NCI-H128 (cell line): Measurements from ENCODE around the gene DHRS2.

ENCODE experiments used
- DNase-seq: peaks from one replicate; lab custom pipeline; 2025; ENCODE audit not compliant: unreplicated experiment; lab: John Stamatoyannopoulos, UW

DHRS2 gene

DNA sequence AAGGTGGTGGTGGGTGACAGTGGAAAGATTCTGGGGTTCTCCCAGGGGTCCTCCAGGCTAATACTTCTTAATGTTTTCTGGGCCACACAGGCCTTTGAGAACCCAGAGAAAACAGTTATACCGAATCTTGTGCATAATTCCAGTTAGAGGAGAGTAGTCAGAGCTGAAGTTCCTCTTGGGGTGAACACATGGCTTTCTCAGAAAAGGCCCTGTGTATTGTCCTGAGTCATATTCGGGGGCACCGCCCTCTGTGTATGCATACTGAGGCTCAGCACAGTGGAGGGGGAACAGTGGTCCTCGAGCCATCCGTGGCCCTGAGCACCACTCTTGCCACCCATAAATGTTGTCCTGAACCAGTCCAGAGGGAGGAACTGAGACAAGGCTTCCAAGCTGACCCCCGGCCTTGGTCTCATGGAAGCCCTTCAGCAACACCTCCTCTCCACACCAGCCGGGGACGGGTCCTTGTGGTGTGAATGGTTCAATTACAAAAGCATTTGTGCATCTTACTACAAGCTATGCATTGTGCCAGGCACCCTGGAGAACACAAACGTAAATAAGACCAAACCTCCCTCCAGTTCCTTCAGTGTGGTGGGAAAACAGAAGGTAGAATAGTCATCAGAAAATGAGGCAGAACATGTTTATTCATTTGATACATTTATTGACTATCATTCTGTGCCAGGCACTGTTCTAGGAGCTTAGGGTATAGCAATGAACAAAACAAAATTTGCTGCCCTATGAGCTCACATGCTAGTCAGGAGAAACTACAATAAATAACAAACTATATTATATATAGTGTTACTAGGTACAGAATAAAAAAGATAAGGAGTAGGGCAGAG, 9.9 kb downstream of the DHRS2 start:
- no peak for DNase-seq

DNA sequence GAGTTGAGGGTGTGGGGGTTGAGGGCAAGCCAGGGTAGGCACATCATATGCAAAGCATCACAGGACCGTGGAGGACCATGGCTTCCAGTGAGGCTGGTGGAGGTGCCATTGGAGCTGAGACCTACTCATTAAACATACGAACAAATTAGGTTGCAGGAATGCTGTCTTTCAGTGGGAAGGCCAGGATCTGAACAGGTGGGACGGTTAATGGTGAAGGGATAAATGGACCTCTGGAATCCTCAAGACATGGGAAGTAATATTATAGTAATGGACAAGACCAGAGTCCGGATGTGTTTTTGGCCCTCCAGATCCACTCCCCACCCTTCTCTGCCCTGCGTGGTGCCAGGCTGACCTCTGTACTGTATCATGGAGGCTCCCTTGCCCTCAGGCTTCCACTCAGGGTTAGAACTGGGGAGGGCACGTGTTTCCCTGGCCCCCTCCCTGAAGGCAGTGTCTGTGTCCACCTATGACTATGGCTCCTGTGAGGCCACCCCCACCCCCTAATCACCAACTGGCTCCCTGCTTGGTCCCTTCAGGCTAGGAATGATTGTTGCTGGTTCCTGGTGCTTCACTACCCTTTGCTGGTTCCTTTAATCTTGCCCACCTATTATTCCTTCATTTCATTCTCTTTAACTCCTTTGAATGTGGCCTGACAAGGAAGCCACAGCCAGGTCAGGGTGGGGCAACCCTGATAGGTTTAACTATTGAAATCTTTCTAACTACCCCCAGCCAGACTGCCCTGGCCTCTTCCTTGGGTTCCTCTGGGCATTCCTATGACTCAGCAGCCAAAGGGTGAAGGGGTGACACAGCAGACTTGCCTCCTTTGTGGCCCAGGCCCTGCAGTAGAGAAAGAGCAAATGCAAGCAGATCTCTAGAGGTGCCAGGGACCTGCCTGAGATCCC, 10.7 kb downstream of the DHRS2 start:
- no peak for DNase-seq

DNA sequence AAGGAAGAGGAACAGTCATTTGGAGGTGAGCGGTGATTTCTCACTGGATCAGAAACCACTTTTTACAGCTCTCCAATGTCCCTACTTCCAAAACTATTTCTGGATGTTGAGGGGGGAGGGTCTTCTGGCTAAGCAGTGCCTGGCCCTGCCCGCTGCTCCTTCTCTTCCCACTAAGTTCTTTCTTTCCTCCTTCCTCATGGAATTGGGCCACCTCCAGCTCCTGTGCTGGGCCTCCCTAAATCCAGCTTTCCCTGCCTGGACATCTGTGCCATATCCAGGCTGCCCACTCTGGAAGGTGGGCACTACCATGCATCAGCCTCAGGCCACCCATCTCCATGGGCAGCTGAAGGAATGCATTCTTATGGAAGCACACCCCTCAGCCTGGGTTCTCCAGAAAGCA, 11.5 kb downstream of the DHRS2 start:
- DNase-seq, result no peak

DNA sequence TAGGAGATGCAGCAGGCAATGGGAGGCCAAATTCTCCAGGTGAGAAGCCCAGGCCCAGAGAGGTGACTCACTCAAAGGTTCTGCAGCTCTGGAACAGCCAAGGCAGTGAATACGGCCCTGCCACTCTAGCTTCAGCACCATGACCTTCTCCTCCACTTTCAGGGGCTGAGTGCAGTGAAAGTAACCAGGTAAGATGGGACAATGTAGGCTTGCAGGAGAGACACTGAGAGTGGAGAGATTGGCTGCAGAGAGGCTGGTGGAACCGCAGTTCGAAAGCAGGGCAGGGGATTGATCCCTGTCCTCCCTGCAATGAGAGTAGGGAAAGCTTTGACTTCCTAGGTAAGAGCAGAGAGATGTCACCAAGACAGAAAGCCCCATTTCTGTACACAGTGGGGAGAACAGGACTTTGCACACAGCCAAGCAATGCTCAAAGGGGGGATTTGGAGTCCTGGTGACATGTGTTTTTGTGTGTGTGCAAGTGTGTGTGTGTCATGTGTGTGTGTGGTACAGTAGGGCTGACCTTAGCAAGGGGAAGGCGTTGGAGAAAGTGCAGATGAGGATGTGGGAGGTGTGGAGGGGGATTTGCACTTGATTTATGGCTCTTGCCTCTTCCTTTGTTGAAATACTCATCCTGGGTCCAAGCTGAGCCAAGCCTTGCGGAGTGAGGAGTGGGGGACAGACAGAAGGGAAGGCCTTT, 12.7 kb downstream of the DHRS2 start:
- DNase-seq, result no peak

DNA sequence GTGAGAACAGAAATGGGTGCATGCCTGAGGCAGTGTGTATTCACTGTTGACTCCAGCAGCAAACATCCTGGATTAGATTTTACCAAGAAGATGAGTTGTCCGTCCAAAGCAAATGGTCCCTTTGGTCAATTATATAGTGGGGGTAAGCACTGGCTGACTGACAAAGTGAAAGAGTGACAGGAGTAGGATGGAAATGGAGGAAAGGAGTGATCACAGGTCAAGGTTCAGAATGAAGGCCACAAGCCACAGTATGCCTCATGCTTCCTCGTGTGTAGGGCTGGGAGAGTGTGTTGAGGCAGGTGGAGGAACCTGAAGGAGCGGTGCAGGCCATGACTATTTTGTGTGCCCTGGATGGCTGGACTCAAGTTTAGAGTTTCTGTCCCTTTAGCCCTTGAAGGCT, 14.3 kb downstream of the DHRS2 start:
- no peak for DNase-seq

DNA sequence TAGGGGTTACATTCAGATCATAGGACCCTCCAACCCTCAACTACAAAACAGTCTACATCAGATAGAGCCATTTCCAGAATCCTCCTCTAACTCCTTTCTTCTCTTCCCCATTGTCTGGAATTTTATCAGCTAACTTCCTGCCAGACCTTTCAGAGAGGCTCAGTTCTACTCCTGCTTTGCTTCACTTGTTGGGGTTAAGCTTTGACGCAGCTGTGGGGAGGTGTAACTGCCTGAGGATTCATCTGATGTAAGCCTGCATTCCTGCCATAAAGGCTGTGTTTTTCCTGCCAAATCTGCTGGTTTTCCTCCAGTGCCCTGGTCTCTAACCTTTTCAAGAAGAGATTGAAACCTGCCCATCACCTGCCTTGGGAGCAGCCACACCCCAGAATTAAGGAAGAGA, 16.9 kb downstream of the DHRS2 start:
- no peak for DNase-seq

DNA sequence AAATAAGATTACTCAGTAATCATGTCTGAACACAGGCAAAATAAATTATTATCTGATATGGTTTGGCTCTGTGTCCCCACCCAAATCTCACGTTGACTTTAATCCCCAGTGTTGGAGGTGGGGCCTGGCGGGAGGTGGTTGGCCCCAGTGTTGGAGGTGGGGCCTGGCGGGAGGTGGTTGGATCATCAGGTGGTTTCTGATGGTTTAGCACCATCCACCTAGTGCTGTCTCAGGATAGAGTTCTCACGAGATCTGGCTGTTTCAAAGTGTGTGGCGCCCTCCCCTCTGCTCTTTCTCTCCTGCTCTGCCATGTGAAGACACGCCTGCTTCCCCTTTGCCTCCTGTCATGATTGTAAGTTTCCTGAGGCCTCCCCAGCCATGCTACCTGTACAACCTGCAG, 18.1 kb downstream of the DHRS2 start:
- no peak for DNase-seq

DNA sequence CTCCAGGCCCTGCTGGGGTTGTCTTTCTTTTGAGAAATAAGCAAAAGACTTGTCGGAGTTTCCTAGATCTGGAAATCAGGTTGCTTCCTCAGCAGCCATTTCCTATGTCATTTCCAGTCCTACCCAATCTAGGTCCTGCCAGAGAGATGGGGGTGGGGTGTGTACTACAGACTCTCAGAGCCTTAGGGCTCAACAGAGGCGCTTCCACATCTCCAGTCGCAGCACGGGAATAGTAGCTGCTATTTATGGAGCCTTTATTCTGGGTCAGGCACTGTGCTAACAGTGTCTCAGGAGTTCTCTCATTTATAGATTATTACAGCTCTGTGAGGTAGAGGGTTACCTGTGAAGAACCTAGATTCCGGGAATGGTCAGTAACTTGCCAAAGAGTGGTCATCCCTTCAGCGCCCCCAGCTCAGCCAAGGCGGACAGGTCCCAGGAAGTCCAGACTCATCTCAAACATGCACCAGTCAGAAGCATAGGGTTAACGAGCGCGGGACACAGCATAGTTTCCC, 21.9 kb downstream of the DHRS2 start:
- DNase-seq, result no peak

DNA sequence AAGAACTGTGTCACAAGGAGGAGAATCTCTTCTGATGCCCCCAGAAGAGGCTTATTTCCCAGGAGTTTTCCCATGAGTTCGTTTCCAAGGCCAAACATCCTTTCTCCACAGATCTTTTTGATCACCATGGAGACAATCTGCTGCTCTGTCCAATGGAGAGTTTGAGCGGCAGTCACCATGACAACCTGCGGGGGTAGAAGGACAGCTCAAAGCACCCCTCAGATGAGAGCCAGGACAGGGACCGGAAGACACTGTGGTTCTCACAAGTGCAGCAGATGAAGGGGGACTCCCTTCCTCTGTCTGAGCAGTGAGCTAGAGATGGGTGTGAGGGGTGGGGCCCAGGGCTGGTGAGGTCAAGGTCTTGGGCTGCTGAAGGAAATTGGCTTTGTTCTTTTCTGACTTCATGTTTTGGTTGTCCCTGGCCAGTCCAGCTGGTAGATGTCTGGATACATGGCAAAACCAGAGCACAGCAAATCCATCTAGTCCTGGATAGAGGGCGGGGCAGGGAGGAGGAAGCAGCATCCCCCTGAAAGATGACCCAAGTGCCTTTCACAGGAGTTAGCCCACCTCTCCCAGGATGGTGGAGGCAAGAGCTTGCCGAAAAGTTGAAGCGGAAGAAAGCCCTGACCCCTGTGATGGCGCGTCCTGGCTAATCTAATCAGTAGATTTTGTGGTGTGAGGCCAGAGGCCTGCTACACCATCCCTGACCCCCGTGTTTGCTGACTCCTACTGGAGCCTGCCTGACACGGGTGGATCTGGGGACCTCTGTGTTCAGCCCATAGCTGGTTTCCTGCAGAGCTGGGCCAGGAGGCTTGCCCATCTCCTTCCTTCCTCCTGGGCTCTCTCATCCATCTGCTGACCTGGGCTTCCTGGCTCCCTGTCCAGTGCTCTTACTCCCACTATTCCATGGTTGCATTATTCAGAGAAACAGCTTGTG, 24.4 kb downstream of the DHRS2 start:
- no peak for DNase-seq

DNA sequence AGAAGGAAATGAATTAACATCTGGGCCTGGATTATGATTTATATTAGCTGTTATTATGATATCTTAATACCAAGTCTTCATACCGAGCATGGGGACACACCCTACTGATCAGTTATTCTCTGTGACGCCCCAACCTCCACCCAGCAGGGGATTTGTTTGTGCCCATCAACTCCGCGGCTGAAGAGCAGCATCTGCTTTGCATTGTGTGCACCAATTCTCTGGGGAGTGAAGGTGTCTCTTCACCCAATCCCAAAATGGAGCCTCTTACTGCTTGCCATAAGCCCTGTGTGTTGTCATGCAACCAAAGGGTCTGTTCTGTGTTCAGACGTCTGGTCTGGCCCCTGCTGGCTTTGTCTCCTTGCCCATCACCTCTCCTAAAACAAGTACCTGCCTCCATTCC, 25.4 kb downstream of the DHRS2 start:
- no peak for DNase-seq

DNA sequence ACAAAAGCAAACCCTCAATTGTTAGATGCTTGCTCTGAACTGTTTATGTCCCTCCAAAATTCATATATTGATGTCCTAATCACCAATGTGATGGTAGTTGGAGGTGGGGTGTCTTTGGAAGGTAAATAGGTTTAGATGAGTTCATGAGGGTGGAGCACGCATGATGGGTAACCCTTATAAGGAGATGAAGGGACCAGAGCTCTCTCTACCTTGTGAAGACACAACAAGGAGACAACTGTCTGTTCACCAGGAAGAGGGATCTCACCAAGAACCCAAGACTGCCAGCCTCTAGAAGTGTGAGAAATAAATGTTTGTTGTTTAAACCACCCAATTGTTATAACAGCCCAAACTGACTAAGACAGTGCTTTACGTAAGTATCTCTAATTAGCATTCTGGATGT, 27.0 kb downstream of the DHRS2 start:
- no peak for DNase-seq

DNA sequence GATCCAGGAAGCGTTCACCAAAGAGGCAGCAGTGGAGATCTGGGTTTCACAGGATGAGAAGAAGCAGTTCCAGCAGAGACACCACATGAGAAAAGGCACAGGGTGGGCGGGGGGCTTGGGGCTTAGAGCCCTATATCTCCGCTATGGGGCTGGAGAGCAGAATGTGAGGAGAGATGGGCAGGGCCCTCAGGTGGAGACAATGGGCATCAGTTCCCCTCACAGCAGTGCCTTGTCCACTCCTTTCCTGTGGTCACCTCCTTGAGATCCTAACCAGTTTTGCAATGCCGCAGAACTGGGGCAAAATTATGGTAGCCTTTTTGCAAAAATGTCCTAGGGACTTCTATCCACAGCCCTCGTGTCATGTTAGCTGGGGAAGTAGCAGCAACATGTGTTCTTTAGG, 27.5 kb downstream of the DHRS2 start:
- DNase-seq, result no peak

DNA sequence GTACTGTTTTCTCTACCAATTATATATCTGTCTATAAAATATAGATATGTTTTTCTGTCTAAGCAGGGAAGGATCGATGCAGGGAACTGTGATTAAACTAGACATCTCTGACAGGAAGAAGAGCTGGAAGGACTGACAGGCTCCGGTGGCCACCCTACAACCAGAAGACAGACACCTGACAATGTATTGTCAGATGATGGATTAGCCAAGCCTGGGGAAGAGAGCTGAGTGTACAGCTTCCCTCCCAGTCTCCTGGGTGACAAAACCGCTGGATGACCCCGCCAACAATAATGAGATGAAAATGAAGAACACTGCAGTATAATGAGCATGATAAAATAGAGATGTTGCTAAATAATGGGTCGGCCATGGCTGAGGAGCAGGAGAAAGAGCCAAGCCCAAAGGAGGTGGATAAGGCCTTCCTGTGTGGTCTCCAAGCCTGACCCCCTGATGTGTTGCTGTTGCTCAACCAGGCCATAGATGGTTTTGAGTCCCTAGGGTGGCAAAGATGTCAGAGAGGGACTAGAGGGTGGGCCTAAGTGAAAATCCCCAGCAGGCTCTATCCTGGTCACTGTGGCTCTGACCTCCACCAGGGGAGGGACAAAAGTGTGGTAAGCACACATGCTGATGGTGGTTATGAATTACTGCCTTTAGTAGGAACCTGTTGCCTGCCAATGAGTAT, 28.2 kb downstream of the DHRS2 start:
- DNase-seq, result no peak

DNA sequence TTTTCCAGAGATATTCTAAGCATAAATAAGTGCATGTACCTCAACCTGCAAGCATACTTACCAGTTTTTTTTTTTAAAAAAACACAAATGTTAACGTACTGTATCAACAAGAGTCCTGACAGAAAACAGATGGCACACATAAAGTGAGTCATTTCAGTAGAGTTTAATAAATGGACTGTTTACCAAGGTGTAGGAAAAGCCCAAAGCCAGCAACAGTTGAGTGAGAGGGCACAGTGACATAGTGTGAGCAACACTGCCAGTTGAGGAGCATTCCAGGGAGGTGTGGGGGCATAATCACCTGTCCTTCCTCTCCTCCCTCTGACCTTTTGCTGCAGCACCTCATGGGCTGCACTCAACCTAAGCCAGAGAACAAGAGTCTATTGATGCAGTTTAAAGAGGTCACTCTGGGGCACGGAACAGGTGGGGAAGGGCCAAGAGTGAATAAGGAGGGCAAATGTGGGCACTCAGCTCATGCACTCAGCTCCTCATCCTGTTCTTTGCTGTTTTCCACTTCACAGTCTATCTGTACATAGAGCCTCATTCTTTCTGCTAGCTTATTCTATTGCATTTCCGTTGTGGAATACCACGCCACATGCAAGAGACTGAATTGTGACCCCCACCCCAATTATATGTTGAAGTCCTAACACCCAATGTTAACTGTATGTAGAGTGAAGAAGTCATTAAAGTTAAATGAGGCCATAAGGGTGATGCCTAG, 29.3 kb downstream of the DHRS2 start:
- no peak for DNase-seq

DNA sequence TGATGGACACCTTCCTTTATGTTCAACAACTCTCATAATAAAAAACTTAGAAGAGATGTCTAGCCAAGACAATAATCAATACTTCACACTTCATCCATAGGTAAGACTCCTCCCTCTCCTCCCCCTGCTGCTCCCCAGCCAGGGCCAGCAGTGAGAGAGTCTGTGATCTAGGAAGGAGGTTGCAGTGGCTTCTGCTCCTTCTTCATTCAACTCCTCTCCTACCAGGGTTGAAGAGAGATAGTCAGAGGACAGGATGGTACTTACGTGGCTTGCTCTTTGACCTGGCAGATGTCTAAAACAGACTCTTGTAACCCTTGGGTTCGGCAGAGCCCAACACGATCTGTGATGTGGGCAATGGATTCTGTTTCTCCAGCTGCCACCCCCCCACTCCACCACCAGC, 31.0 kb downstream of the DHRS2 start:
- no peak for DNase-seq

DNA sequence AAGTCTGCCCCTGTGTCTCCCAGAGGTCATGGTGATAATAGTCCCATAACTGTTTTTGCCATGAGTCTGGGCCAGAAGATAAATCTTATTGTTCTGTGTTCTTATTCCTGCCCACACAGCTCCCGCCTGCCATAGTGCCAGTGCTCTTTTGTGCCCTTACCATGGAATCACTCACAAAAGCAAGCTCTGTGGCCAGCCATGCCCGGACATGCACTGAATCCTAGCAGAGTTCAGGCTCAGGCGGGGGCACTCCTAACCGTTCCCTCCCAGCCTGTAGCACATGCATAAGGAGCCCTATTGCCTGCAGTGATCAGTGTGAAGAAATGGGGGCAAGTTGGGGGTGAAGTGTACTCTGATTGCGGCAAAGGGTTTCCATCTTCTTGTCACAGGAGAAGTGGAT, 33.3 kb downstream of the DHRS2 start:
- DNase-seq, result no peak

DNA sequence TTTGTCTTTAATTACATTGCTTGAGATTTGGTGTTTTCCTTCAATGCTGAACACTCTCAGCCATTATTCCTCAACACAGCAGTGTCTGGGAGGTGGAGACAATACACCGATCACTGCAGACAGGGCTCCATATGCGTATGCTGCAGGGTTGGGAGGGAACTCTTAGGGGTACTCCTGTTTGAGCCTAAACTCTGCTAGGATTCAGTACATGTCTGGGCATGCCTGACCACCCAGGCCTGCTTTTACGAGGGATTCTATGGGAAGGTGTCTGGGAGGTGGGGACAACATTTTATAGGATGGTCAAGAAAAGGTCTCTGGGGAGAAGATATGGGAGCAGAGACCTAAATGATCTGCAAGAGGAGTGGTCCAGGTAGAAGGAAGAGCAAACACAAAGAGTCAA, 34.3 kb downstream of the DHRS2 start:
- no peak for DNase-seq

DNA sequence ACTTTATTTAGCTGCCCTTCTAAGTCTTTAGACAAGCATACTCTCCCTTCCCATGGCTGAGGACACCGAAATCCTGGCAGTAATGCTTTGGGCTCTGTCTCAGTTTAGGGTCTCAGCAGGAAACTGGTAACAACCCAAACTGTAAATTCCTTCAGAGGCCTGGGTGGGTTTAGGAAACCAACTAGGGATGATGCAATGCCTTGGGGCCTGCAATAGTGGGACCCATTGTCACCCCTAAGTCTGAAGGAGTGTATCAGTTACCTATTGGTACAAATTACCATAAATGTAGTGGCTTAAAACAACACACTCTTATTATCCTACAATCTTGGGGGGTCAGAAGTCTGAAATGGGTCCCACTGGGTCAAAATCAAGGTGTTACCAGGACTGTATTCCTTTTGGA, 36.0 kb downstream of the DHRS2 start:
- DNase-seq, result no peak

DNA sequence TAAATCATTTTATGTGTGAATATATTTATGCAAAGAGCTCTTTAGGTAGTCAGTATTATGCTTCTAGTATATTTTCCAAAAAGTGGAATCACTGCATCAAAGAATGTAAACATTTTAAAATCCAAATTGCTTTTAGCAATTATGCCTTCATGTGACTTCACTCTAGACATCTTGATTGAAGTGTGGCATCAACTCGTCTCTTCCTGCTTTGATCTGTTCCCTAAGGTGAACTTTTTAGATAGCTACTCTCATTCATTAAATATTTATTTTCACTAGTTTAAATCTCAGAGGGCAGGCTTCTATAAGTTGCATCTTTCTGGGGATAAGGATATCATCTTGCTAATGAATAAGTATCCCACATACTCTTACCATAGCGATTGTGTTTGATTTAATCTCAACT, 39.2 kb downstream of the DHRS2 start:
- no peak for DNase-seq
